Measurements from ENCODE around the gene ATG4B.

Gene ATG4B

DNA sequence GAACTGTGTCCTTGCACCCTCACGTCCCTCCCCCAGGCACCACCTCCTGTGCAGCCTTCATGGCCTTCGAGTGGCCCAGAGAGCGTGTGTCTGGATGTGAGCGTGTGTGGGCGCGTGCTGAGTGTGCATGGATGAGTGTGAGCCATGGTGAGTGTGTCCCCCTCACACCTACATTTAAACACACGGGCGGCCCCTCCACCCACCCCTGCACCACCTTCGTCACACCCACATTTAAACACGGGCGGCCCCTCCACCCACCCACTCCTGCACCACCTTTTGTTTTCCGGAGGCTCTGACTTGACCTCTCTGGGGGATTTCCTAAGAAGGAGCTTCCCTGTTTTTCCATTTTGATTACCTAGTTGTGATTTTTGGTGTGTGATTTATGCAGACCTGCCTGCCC, 31.3 kb downstream of the ATG4B start:
- no peaks in the 10 kb centered on the region for H4K20me1 ChIP-seq (ENCODE audit: insufficient read depth, low read length)
- no peak overlapping the region for H3K9ac ChIP-seq (ENCODE audit: low read length)
- H3K4me2 ChIP-seq (ENCODE audit: low read length), result no peak overlapping the region
- no peaks in the 10 kb centered on the region for H3F3A ChIP-seq (ENCODE audit: insufficient read depth, low read length)
- H3K9me3 ChIP-seq (ENCODE audit: low read length), result no peaks in the 10 kb centered on the region
- H3K79me2 ChIP-seq (ENCODE audit: insufficient read depth, low read length), result no peaks in the 10 kb centered on the region
- no peak overlapping the region for H3K27ac ChIP-seq (ENCODE audit: low read depth, low read length, poor library complexity, severe bottlenecking)
- peaks cover 64% of the 10 kb centered on the region for H3K36me3 ChIP-seq (ENCODE audit: insufficient read depth, low read length)
- TF ChIP-seq CTCF (IDR thresholded peaks at IDR 0.05; ENCODE audit: low read length) (no peak), EZH2 (IDR thresholded peaks at IDR 0.05; ENCODE audit: borderline replicate concordance, low read length) (no peak)
- H3K9me2 ChIP-seq (ENCODE audit: low read depth, low read length), result no peaks in the 10 kb centered on the region
- H3K4me1 ChIP-seq (ENCODE audit: insufficient read depth, low read length, severe bottlenecking), result no peaks in the 10 kb centered on the region
- no peaks in the 10 kb centered on the region for H3K27me3 ChIP-seq (ENCODE audit: insufficient read depth, low read length)
- no peak overlapping the region for H3K4me3 ChIP-seq (ENCODE audit: low read depth, low read length, poor library complexity, severe bottlenecking)
- H2AFZ ChIP-seq (ENCODE audit: low read length), result no peak overlapping the region

GRCh38 chr2:241670333-241671110, 33.0 kb downstream of the ATG4B start:
- no peaks in the 10 kb centered on the region for H3K4me1 ChIP-seq (ENCODE audit: insufficient read depth, low read length, severe bottlenecking)
- no peaks in the 10 kb centered on the region for H3K9me2 ChIP-seq (ENCODE audit: low read depth, low read length)
- H2AFZ ChIP-seq (ENCODE audit: low read length), result no peak overlapping the region
- no peaks in the 10 kb centered on the region for H3K9me3 ChIP-seq (ENCODE audit: low read length)
- no peak overlapping the region for H3K9ac ChIP-seq (ENCODE audit: low read length)
- no peaks in the 10 kb centered on the region for H4K20me1 ChIP-seq (ENCODE audit: insufficient read depth, low read length)
- no peaks in the 10 kb centered on the region for H3K79me2 ChIP-seq (ENCODE audit: insufficient read depth, low read length)
- H3K4me2 ChIP-seq (ENCODE audit: low read length), result no peak overlapping the region
- no peak overlapping the region for H3K4me3 ChIP-seq (ENCODE audit: low read depth, low read length, poor library complexity, severe bottlenecking)
- no peaks in the 10 kb centered on the region for H3K27me3 ChIP-seq (ENCODE audit: insufficient read depth, low read length)
- TF ChIP-seq EZH2 (IDR thresholded peaks at IDR 0.05; ENCODE audit: borderline replicate concordance, low read length), result no peak
- TF ChIP-seq CTCF (IDR thresholded peaks at IDR 0.05; ENCODE audit: low read length), result no peak
- peaks cover 71% of the 10 kb centered on the region for H3K36me3 ChIP-seq (ENCODE audit: insufficient read depth, low read length)
- H3F3A ChIP-seq (ENCODE audit: insufficient read depth, low read length), result no peaks in the 10 kb centered on the region
- H3K27ac ChIP-seq (ENCODE audit: low read depth, low read length, poor library complexity, severe bottlenecking), result no peak overlapping the region

DNA sequence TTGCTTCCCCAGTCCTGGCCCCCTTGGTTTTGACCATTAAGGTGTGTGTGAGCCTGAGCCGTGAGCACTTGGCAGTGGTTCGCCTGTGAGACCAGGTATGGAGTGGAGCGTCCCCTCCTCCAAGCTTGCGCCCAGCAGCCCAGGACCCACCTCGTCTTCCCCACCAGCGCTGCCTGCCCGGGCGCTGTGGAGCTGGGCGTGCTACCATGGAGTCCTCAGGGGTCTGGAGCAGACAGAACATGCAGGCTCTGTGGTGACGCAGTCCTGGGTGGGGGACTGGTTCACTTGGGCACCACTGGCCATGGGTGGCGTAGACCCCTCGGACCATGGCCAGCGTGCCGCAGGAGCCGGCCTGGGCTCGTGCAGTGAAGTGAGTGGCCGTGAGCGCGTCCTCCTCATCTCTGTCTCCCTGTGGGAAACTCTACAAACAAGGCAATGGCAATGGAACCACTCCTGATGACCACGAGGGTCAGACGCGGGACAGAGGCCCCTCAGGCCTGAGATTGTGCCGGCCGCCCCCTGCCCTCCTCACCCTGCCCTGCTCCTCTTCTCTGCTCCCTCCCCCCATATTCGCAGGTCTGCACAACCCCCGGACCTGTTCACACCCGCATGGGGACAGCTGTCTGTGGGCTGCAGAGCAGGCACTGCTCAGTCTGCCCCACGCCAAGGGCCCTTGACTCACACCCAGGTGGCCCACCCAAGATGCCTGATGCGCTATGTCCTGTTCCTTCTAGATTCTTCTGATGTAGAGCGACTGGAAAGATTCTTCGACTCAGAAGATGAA, 34.2 kb downstream of the ATG4B start:
- H3K27me3 ChIP-seq (ENCODE audit: insufficient read depth, low read length), result no peaks in the 10 kb centered on the region
- H3K4me3 ChIP-seq (ENCODE audit: low read depth, low read length, poor library complexity, severe bottlenecking), result no peak overlapping the region
- H3K4me1 ChIP-seq (ENCODE audit: insufficient read depth, low read length, severe bottlenecking), result no peaks in the 10 kb centered on the region
- H4K20me1 ChIP-seq (ENCODE audit: insufficient read depth, low read length), result no peaks in the 10 kb centered on the region
- H3K36me3 ChIP-seq (ENCODE audit: insufficient read depth, low read length), result peaks cover 79% of the 10 kb centered on the region
- H3K27ac ChIP-seq (ENCODE audit: low read depth, low read length, poor library complexity, severe bottlenecking), result no peak overlapping the region
- TF ChIP-seq CTCF (IDR thresholded peaks at IDR 0.05; ENCODE audit: low read length) (no peak), EZH2 (IDR thresholded peaks at IDR 0.05; ENCODE audit: borderline replicate concordance, low read length) (no peak)
- H3F3A ChIP-seq (ENCODE audit: insufficient read depth, low read length), result no peaks in the 10 kb centered on the region
- no peak overlapping the region for H3K9ac ChIP-seq (ENCODE audit: low read length)
- H3K4me2 ChIP-seq (ENCODE audit: low read length), result no peak overlapping the region
- no peaks in the 10 kb centered on the region for H3K79me2 ChIP-seq (ENCODE audit: insufficient read depth, low read length)
- no peaks in the 10 kb centered on the region for H3K9me3 ChIP-seq (ENCODE audit: low read length)
- H3K9me2 ChIP-seq (ENCODE audit: low read depth, low read length), result no peaks in the 10 kb centered on the region
- no peak overlapping the region for H2AFZ ChIP-seq (ENCODE audit: low read length)
